Colonic mucosa (tissue), 4 donors: ENCODE data around the gene IKBKG. TPM values are rescaled to one million over a fixed set of nuclear protein-coding genes. Genes with fewer than 3 reads are reported as not detected.
"Not testable (repeated sequence)": the region's sequence is repeated elsewhere in the genome, so short reads cannot be mapped to it uniquely, and the experiment has no call there.

Source experiments
- DNase-seq: peaks from one replicate; pipeline ENCODE4 v3.0.0-alpha.2; 2020
- H3K27ac ChIP-seq: fragments of 200-600 bp; one replicate; pipeline ENCODE4 v1.8.0; 2021
- H3K27me3 ChIP-seq: fragments of 200-600 bp; one replicate; pipeline ENCODE4 v1.8.0; 2021
- H3K36me3 ChIP-seq: fragments of 200-600 bp; one replicate; pipeline ENCODE4 v1.8.0; 2021
- H3K4me1 ChIP-seq: fragments of 200-600 bp; one replicate; pipeline ENCODE4 v1.8.0; 2021; ENCODE audit warnings: mild to moderate bottlenecking
- H3K4me3 ChIP-seq: fragments of 200-600 bp; one replicate; pipeline ENCODE4 v1.8.0; 2021
- H3K9ac ChIP-seq, 2 donors: one replicate each; pipeline ENCODE4 v1.7.0; 2013; ENCODE audit warnings: control low read depth in 2 of 2, low read depth in 2 of 2, low read length in 2 of 2
- H3K9me3 ChIP-seq: fragments of 200-600 bp; one replicate; pipeline ENCODE4 v1.8.0; 2021
- CTCF ChIP-seq: fragments of 200-600 bp; IDR thresholded peaks from one replicate; pipeline ENCODE4 v1.8.0; 2022; ENCODE audit warnings: antibody characterized with exemption, mild to moderate bottlenecking
- intact Hi-C: fragments of 100-400 bp; cut with DNase I; formaldehyde crosslinking; loops from one replicate; pipeline ENCODE4 v1.14.1; 2022
- total RNA-seq, 2 donors: library from RNA; stranded (reverse); fragmentation: NEBNext Ultra II Directional in 1 of 2; extraction: Animal tissue kit (Norgen Biotek cat#: 25700) in 1 of 2; gene quantifications; one replicate each; pipeline ENCODE4 v1.2.1, GENCODE V29; 2021
- donor health status: healthy.
- donor health status: DM: no; HTN: no; CAD: no.
- donor health status: DM: no; HTN: no; CAD: no.

Gene IKBKG
- total RNA-seq, 2 donors from 2014 or later = 20.6 to 28.4 TPM

GRCh38 chrX:154558896-154559295, 11.5 kb downstream of the IKBKG start:
- H3K4me1 ChIP-seq, DNase-seq, H3K27ac ChIP-seq, H3K9me3 ChIP-seq, H3K27me3 ChIP-seq, H3K4me3 ChIP-seq, H3K9ac ChIP-seq, intact Hi-C loops, H3K36me3 ChIP-seq: not testable (repeated sequence)

GRCh38 chrX:154560326-154560725, 12.9 kb downstream of the IKBKG start:
- H3K27ac ChIP-seq, H3K9me3 ChIP-seq, intact Hi-C loops, H3K4me1 ChIP-seq, H3K4me3 ChIP-seq, H3K36me3 ChIP-seq, H3K9ac ChIP-seq, DNase-seq, H3K27me3 ChIP-seq: not testable (repeated sequence)

GRCh38 chrX:154562295-154562694, 14.9 kb downstream of the IKBKG start:
- H3K27ac ChIP-seq, H3K4me3 ChIP-seq, intact Hi-C loops, H3K27me3 ChIP-seq, DNase-seq, H3K9ac ChIP-seq, H3K36me3 ChIP-seq, H3K9me3 ChIP-seq, H3K4me1 ChIP-seq: not testable (repeated sequence)

- H3K4me1 ChIP-seq, H3K9ac ChIP-seq, DNase-seq, H3K27me3 ChIP-seq, H3K27ac ChIP-seq, intact Hi-C loops, H3K36me3 ChIP-seq, H3K9me3 ChIP-seq, H3K4me3 ChIP-seq: not testable (repeated sequence)
Observed at GRCh38 chrX:154570361-154570760, 22.9 kb downstream of the IKBKG start.

GRCh38 chrX:154573061-154573460, 25.6 kb downstream of the IKBKG start:
- intact Hi-C loops, DNase-seq, H3K9ac ChIP-seq: not testable (repeated sequence)

GRCh38 chrX:154575076-154575475, 27.7 kb downstream of the IKBKG start:
- H3K36me3 ChIP-seq, H3K9ac ChIP-seq, DNase-seq, H3K4me1 ChIP-seq, H3K27ac ChIP-seq, intact Hi-C loops, H3K27me3 ChIP-seq, H3K9me3 ChIP-seq, H3K4me3 ChIP-seq: not testable (repeated sequence)

More at GRCh38 chrX:154573061-154573460, 25.6 kb downstream of the IKBKG start:
- H3K36me3 ChIP-seq, H3K27ac ChIP-seq, H3K4me1 ChIP-seq, H3K4me3 ChIP-seq, H3K9me3 ChIP-seq, H3K27me3 ChIP-seq: not testable (repeated sequence)

- intact Hi-C loops, H3K27me3 ChIP-seq, H3K27ac ChIP-seq, H3K4me1 ChIP-seq, H3K36me3 ChIP-seq, H3K9ac ChIP-seq, H3K9me3 ChIP-seq, DNase-seq, H3K4me3 ChIP-seq: not testable (repeated sequence)
Observed at GRCh38 chrX:154582994-154583393, 35.6 kb downstream of the IKBKG start.

- H3K27me3 ChIP-seq, H3K4me3 ChIP-seq, H3K9me3 ChIP-seq, H3K4me1 ChIP-seq, DNase-seq, H3K9ac ChIP-seq, H3K27ac ChIP-seq, H3K36me3 ChIP-seq, intact Hi-C loops: not testable (repeated sequence)
Observed at GRCh38 chrX:154584585-154585183, 37.3 kb downstream of the IKBKG start, which contains the start of gene CTAG1A. TSS of gene CTAG1A (plus strand) at chrX:154585133. CDS start at chrX:154585207, 74 bp downstream.

- H3K36me3 ChIP-seq, H3K4me1 ChIP-seq, H3K9ac ChIP-seq, H3K27ac ChIP-seq, intact Hi-C loops, H3K27me3 ChIP-seq, H3K9me3 ChIP-seq, H3K4me3 ChIP-seq, DNase-seq: not testable (repeated sequence)
Observed at GRCh38 chrX:154590415-154590814, 43.0 kb downstream of the IKBKG start.

- intact Hi-C loops = no loop called here
- H3K4me3 ChIP-seq = no peak overlapping the region
- H3K27me3 ChIP-seq = no peaks in the 10 kb centered on the region
- no peak overlapping the region for H3K9ac ChIP-seq
- no peak overlapping the region for H3K27ac ChIP-seq
- H3K9me3 ChIP-seq = no peaks in the 10 kb centered on the region
- no peaks in the 10 kb centered on the region for H3K4me1 ChIP-seq
- no peak for TF ChIP-seq CTCF
- no peaks in the 10 kb centered on the region for H3K36me3 ChIP-seq
- DNase-seq = no peak
Observed at GRCh38 chrX:154592505-154592904, 45.1 kb downstream of the IKBKG start.
